CD14-positive monocyte (primary cell): Measurements from ENCODE around the gene ELOB. TPM values are rescaled to one million over a fixed set of nuclear protein-coding genes. Genes with fewer than 3 reads are reported as not detected.

Experiments used
- polyA plus RNA-seq, 3 donors: library from polyadenylated mRNA; depleted of rRNA in 1 of 3; unstranded in 2 of 3; stranded (reverse) in 1 of 3; fragments of 300-500 nt in 2 of 3; fragments of >200 nt in 1 of 3; fragmentation: Illumina TruSeq in 2 of 3; gene quantifications; 1 replicate in 2 of 3; 2 replicates in 1 of 3; pipeline ENCODE4 v1.2.3, GENCODE V29; 2012 to 2021
- small RNA-seq: library from RNA; depleted of rRNA; stranded (forward); fragments of <200 nt; gene quantifications from one replicate; pipeline ENCODE3, GENCODE V24; 2012; ENCODE audit warnings: low read depth; ENCODE audit not compliant: insufficient read length

Gene ELOB
- polyA plus RNA-seq, 3 donors: 150 to 405 (median 363) TPM

Small RNA genes within 50 kb of the gene (small RNA-seq; reads per million reads assigned to genes)
- not detected for gene SNORA3C

Other genes with a start within 250 kb of the ELOB start
- under 1 TPM in 2 of 3 donors, not detected in 1; 0.12 to 0.56 TPM for gene CEMP1, start 245.9 kb downstream of the ELOB start, polyA plus RNA-seq
- 10 to 100 TPM; 35.6 to 45.9 (median 38.6) TPM for gene PDPK1, start 239.3 kb downstream of the ELOB start, polyA plus RNA-seq
- 10 to 100 TPM; 16.0 to 23.1 (median 21.0) TPM for gene KCTD5, start 94.8 kb downstream of the ELOB start, polyA plus RNA-seq
- 1 to 10 TPM in 1 of 3 donors, not detected in 2; 1.1 TPM for gene PRSS27, start 57.1 kb downstream of the ELOB start, polyA plus RNA-seq
- 1,000 to 10,000 TPM in 1 of 3 donors, 10 to 100 TPM in 2; 19.0 to 1,186 (median 31.8) TPM for gene SRRM2, start 24.6 kb downstream of the ELOB start, polyA plus RNA-seq
- under 1 TPM in 1 of 3 donors, not detected in 2; 0.05 TPM for gene PRSS33, start 10.3 kb upstream of the ELOB start, polyA plus RNA-seq
- gene PRSS41, start 21.2 kb upstream of the ELOB start, polyA plus RNA-seq: not detected
- 1 to 10 TPM; 2.1 to 9.0 (median 3.1) TPM for gene PRSS21, start 40.0 kb upstream of the ELOB start, polyA plus RNA-seq
- 10 to 100 TPM in 2 of 3 donors, 1 to 10 TPM in 1; 6.8 to 12.9 (median 11.0) TPM for gene ZG16B, start 53.0 kb upstream of the ELOB start, polyA plus RNA-seq
- gene PRSS22, start 80.9 kb upstream of the ELOB start, polyA plus RNA-seq: not detected
- gene FLYWCH2, start 105.9 kb upstream of the ELOB start, polyA plus RNA-seq: 10 to 100 TPM; 10.9 to 14.8 (median 12.7) TPM
- 10 to 100 TPM in 1 of 3 donors, 1 to 10 TPM in 2; 5.0 to 42.7 (median 7.1) TPM for gene FLYWCH1, start 134.7 kb upstream of the ELOB start, polyA plus RNA-seq
- gene KREMEN2, start 187.0 kb upstream of the ELOB start, polyA plus RNA-seq: under 1 TPM in 1 of 3 donors, not detected in 2; 0.09 TPM
- gene PAQR4, start 192.1 kb upstream of the ELOB start, polyA plus RNA-seq: 10 to 100 TPM in 1 of 3 donors, 1 to 10 TPM in 2; 6.3 to 14.2 (median 8.9) TPM
- 1 to 10 TPM in 2 of 3 donors, under 1 TPM in 1; 0.39 to 3.2 (median 3.0) TPM for gene PKMYT1, start 203.2 kb upstream of the ELOB start, polyA plus RNA-seq
- gene CLDN9, start 235.6 kb upstream of the ELOB start, polyA plus RNA-seq: 1 to 10 TPM in 1 of 3 donors, not detected in 2; 2.1 TPM
- gene CLDN6, start 240.9 kb upstream of the ELOB start, polyA plus RNA-seq: not detected
- 1 to 10 TPM; 2.9 to 6.2 (median 5.7) TPM for gene TNFRSF12A, start 243.1 kb upstream of the ELOB start, polyA plus RNA-seq
- gene HCFC1R1, start 246.7 kb upstream of the ELOB start, polyA plus RNA-seq: 10 to 100 TPM; 16.7 to 27.1 (median 19.9) TPM
- gene THOC6, start 246.8 kb upstream of the ELOB start, polyA plus RNA-seq: 10 to 100 TPM; 42.4 to 59.2 (median 57.7) TPM